Measurements from ENCODE around the gene UBE2D2.

The UBE2D2 gene

GRCh38 chr5:139651043-139651834, 90.1 kb downstream of the UBE2D2 start:
- Histone ChIP-seq H3K27ac (ENCODE audit: low read depth, low read length) (peak overlapping the region; percentile 94; the same call in 1 of the 2 replicates), H3K4me1 (ENCODE audit: insufficient read depth, low read length) (peaks cover 46% of the 10 kb centered on the region), H3K36me3 (ENCODE audit: insufficient read depth, low read length) (no peaks in the 10 kb centered on the region), H3K4me3 (ENCODE audit: low read length) (peak overlapping the region; percentile 87), H3K9me3 (ENCODE audit: insufficient read depth, low read depth, low read length) (no peaks in the 10 kb centered on the region), H3K9ac (ENCODE audit: low read depth, low read length) (peak overlapping the region; percentile 79), H3K27me3 (ENCODE audit: insufficient read depth, low read length) (peaks cover 14% of the 10 kb centered on the region)
- 8% methylated on average over 14 of the region's 14 CpGs for WGBS

- no peaks in the 10 kb centered on the region for H3K36me3 ChIP-seq (ENCODE audit: insufficient read depth, low read length)
- no peaks in the 10 kb centered on the region for H3K9me3 ChIP-seq (ENCODE audit: insufficient read depth, low read depth, low read length)
- H3K4me1 ChIP-seq (ENCODE audit: insufficient read depth, low read length), result peaks cover 44% of the 10 kb centered on the region
- 28% methylated on average over 9 of the region's 23 CpGs for WGBS
- no peak overlapping the region for H3K9ac ChIP-seq (ENCODE audit: low read depth, low read length)
- H3K27ac ChIP-seq (ENCODE audit: low read depth, low read length), result peak overlapping the region; percentile 70; the same call in 1 of the 2 replicates
- H3K27me3 ChIP-seq (ENCODE audit: insufficient read depth, low read length), result peaks cover 5% of the 10 kb centered on the region; the same call in 1 of the 2 replicates
- peak overlapping the region; percentile 87 for H3K4me3 ChIP-seq (ENCODE audit: low read length)
Observed at GRCh38 chr5:139651853-139652787, 91.0 kb downstream of the UBE2D2 start.

GRCh38 chr5:139652788-139653241, 91.7 kb downstream of the UBE2D2 start:
- no peaks in the 10 kb centered on the region for H3K27me3 ChIP-seq (ENCODE audit: insufficient read depth, low read length)
- no peak overlapping the region for H3K27ac ChIP-seq (ENCODE audit: low read depth, low read length)
- H3K4me3 ChIP-seq (ENCODE audit: low read length), result no peak overlapping the region
- H3K9ac ChIP-seq (ENCODE audit: low read depth, low read length), result no peak overlapping the region
- H3K36me3 ChIP-seq (ENCODE audit: insufficient read depth, low read length), result no peaks in the 10 kb centered on the region
- no peaks in the 10 kb centered on the region for H3K9me3 ChIP-seq (ENCODE audit: insufficient read depth, low read depth, low read length)
- WGBS, result 72% methylated on average over 3 of the region's 5 CpGs
- peaks cover 50% of the 10 kb centered on the region for H3K4me1 ChIP-seq (ENCODE audit: insufficient read depth, low read length)

- 43% methylated on average over 5 of the region's 5 CpGs for WGBS
- Histone ChIP-seq H3K4me1 (ENCODE audit: insufficient read depth, low read length) (peaks cover 56% of the 10 kb centered on the region), H3K9me3 (ENCODE audit: insufficient read depth, low read depth, low read length) (no peaks in the 10 kb centered on the region), H3K9ac (ENCODE audit: low read depth, low read length) (no peak overlapping the region), H3K4me3 (ENCODE audit: low read length) (no peak overlapping the region), H3K36me3 (ENCODE audit: insufficient read depth, low read length) (no peaks in the 10 kb centered on the region), H3K27ac (ENCODE audit: low read depth, low read length) (no peak overlapping the region), H3K27me3 (ENCODE audit: insufficient read depth, low read length) (no peaks in the 10 kb centered on the region)
Observed at GRCh38 chr5:139653616-139654015, 92.5 kb downstream of the UBE2D2 start.

- H3K9ac ChIP-seq (ENCODE audit: low read depth, low read length), result no peak overlapping the region
- no peaks in the 10 kb centered on the region for H3K9me3 ChIP-seq (ENCODE audit: insufficient read depth, low read depth, low read length)
- 90% methylated on average over 3 of the region's 3 CpGs for WGBS
- H3K27me3 ChIP-seq (ENCODE audit: insufficient read depth, low read length), result no peaks in the 10 kb centered on the region
- no peak overlapping the region for H3K4me3 ChIP-seq (ENCODE audit: low read length)
- no peak overlapping the region; the same call in 1 of the 2 replicates for H3K27ac ChIP-seq (ENCODE audit: low read depth, low read length)
- H3K36me3 ChIP-seq (ENCODE audit: insufficient read depth, low read length), result no peaks in the 10 kb centered on the region
- peaks cover 65% of the 10 kb centered on the region for H3K4me1 ChIP-seq (ENCODE audit: insufficient read depth, low read length)
Observed at GRCh38 chr5:139654464-139654863, 93.3 kb downstream of the UBE2D2 start.

GRCh38 chr5:139654871-139655491, 93.8 kb downstream of the UBE2D2 start:
- Histone ChIP-seq H3K36me3 (ENCODE audit: insufficient read depth, low read length) (no peaks in the 10 kb centered on the region), H3K9me3 (ENCODE audit: insufficient read depth, low read depth, low read length) (no peaks in the 10 kb centered on the region), H3K27ac (ENCODE audit: low read depth, low read length) (no peak overlapping the region; the same call in 1 of the 2 replicates), H3K9ac (ENCODE audit: low read depth, low read length) (no peak overlapping the region), H3K4me3 (ENCODE audit: low read length) (no peak overlapping the region), H3K27me3 (ENCODE audit: insufficient read depth, low read length) (no peaks in the 10 kb centered on the region), H3K4me1 (ENCODE audit: insufficient read depth, low read length) (peaks cover 70% of the 10 kb centered on the region)
- WGBS, result 50% methylated on average over 11 of the region's 13 CpGs

- WGBS, result 71% methylated on average over 15 of the region's 18 CpGs
- no peaks in the 10 kb centered on the region for H3K9me3 ChIP-seq (ENCODE audit: insufficient read depth, low read depth, low read length)
- H3K27me3 ChIP-seq (ENCODE audit: insufficient read depth, low read length), result no peaks in the 10 kb centered on the region
- no peak overlapping the region for H3K4me3 ChIP-seq (ENCODE audit: low read length)
- H3K27ac ChIP-seq (ENCODE audit: low read depth, low read length), result 0 out of 2 replicates have a peak overlapping the region, but pooled peaks have one; percentile 37
- H3K9ac ChIP-seq (ENCODE audit: low read depth, low read length), result no peak overlapping the region
- H3K36me3 ChIP-seq (ENCODE audit: insufficient read depth, low read length), result no peaks in the 10 kb centered on the region
- peaks cover 75% of the 10 kb centered on the region for H3K4me1 ChIP-seq (ENCODE audit: insufficient read depth, low read length)
Observed at GRCh38 chr5:139655727-139656271, 94.7 kb downstream of the UBE2D2 start.

GRCh38 chr5:139657363-139658321, 96.5 kb downstream of the UBE2D2 start:
- H3K36me3 ChIP-seq (ENCODE audit: insufficient read depth, low read length), result no peaks in the 10 kb centered on the region
- no peak overlapping the region for H3K4me3 ChIP-seq (ENCODE audit: low read length)
- H3K4me1 ChIP-seq (ENCODE audit: insufficient read depth, low read length), result peaks cover 64% of the 10 kb centered on the region
- no peak overlapping the region for H3K27ac ChIP-seq (ENCODE audit: low read depth, low read length)
- no peak overlapping the region for H3K9ac ChIP-seq (ENCODE audit: low read depth, low read length)
- no peaks in the 10 kb centered on the region for H3K27me3 ChIP-seq (ENCODE audit: insufficient read depth, low read length)
- WGBS, result 75% methylated on average over 10 of the region's 12 CpGs
- H3K9me3 ChIP-seq (ENCODE audit: insufficient read depth, low read depth, low read length), result no peaks in the 10 kb centered on the region

- Histone ChIP-seq H3K4me3 (ENCODE audit: low read length) (no peak overlapping the region), H3K4me1 (ENCODE audit: insufficient read depth, low read length) (peaks cover 59% of the 10 kb centered on the region)
- 62% methylated on average over 13 of the region's 14 CpGs for WGBS
Observed at GRCh38 chr5:139658501-139658927, 97.4 kb downstream of the UBE2D2 start.

More at GRCh38 chr5:139658501-139658927, 97.4 kb downstream of the UBE2D2 start:
- H3K36me3 ChIP-seq (ENCODE audit: insufficient read depth, low read length), result no peaks in the 10 kb centered on the region
- H3K9ac ChIP-seq (ENCODE audit: low read depth, low read length), result no peak overlapping the region
- H3K27ac ChIP-seq (ENCODE audit: low read depth, low read length), result no peak overlapping the region
- no peaks in the 10 kb centered on the region for H3K9me3 ChIP-seq (ENCODE audit: insufficient read depth, low read depth, low read length)
- H3K27me3 ChIP-seq (ENCODE audit: insufficient read depth, low read length), result no peaks in the 10 kb centered on the region
